Lower lobe of right lung (tissue), 2 donors: ENCODE measurements around the gene AMN1. TPM values are rescaled to one million over a fixed set of nuclear protein-coding genes. Genes with fewer than 3 reads are reported as not detected.

ENCODE experiments used
- ATAC-seq, 2 donors: fragments of 200-7000 bp; cut with Tn5 transposase; one replicate each; pipeline ENCODE4 v1.9.1; 2020 to 2022; ENCODE audit warnings: mild to moderate bottlenecking in 2 of 2, moderate library complexity in 2 of 2
- DNase-seq: peaks from one replicate; pipeline ENCODE4 v3.0.0-alpha.2; 2020
- H3K27ac ChIP-seq: fragments of 200-600 bp; one replicate; pipeline ENCODE4 v1.8.0; 2022
- H3K27me3 ChIP-seq: fragments of 200-600 bp; one replicate; pipeline ENCODE4 v1.8.0; 2022; ENCODE audit warnings: low read depth
- H3K36me3 ChIP-seq: fragments of 200-600 bp; one replicate; pipeline ENCODE4 v1.8.0; 2022; ENCODE audit warnings: mild to moderate bottlenecking
- H3K4me1 ChIP-seq: fragments of 200-600 bp; one replicate; pipeline ENCODE4 v1.8.0; 2022
- H3K4me3 ChIP-seq: fragments of 200-600 bp; one replicate; pipeline ENCODE4 v1.8.0; 2022; ENCODE audit warnings: mild to moderate bottlenecking
- H3K9me3 ChIP-seq: fragments of 200-600 bp; one replicate; pipeline ENCODE4 v1.8.0; 2022
- intact Hi-C: fragments of 100-400 bp; cut with DNase I; formaldehyde crosslinking; loops from one replicate; pipeline ENCODE4 v1.11.0; 2022
- total RNA-seq: library from RNA; stranded (reverse); fragmentation: NEBNext Ultra II Directional; extraction: Animal tissue kit (Norgen Biotek cat#: 25700); gene quantifications from one replicate; pipeline ENCODE4 v1.2.1, GENCODE V29; 2021
- TF ChIP-seq, protein P1 (sequence below): fragments of 200-600 bp; IDR thresholded peaks from one replicate; pipeline ENCODE4 v1.8.0; 2022; ENCODE audit warnings: antibody characterized with exemption, mild to moderate bottlenecking
- donor health status: DM: no; HTN: yes; CAD: no; lungs with severe emphysema.

Gene AMN1
- total RNA-seq, 1 donor from 2014 or later = 7.7 TPM

GRCh38 chr12:31663576-31663975, 65.2 kb downstream of the AMN1 start:
- H3K27ac ChIP-seq = no peak overlapping the region

DNA sequence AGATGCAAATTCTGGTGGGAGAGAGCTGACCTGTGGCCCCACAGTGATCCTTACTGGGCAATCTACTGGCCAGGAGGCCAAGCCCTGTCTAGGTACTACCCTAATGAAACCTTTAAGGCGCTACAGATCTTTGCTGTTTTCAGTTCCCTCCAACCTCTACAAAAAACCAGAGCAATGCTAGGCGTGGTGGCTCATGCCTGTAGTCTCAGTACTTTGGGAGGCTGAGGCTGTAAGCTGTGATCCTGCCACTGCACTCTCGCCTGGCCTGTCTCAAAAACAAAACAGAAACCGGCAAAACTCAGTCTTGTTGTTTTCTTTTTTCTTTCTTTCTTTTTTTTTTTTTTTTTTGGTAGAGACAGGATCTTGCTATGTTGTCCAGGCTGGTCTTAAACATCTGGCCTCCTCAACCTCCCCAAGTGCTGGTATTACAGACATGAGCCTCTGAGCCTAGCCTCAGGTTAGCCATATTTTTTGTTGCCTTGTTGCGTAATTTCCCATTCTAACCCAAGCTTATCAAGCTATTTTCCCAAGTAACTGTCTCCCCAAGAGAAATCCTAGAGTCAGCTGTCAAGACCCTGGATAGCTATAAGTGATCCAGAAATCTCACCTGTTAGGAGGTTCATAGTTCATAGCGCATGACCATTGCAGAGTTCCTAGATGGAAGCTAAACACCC, 66.5 kb downstream of the AMN1 start:
- DNase-seq (no peak), ATAC-seq (no peak)
- TF ChIP-seq, protein P1, sequence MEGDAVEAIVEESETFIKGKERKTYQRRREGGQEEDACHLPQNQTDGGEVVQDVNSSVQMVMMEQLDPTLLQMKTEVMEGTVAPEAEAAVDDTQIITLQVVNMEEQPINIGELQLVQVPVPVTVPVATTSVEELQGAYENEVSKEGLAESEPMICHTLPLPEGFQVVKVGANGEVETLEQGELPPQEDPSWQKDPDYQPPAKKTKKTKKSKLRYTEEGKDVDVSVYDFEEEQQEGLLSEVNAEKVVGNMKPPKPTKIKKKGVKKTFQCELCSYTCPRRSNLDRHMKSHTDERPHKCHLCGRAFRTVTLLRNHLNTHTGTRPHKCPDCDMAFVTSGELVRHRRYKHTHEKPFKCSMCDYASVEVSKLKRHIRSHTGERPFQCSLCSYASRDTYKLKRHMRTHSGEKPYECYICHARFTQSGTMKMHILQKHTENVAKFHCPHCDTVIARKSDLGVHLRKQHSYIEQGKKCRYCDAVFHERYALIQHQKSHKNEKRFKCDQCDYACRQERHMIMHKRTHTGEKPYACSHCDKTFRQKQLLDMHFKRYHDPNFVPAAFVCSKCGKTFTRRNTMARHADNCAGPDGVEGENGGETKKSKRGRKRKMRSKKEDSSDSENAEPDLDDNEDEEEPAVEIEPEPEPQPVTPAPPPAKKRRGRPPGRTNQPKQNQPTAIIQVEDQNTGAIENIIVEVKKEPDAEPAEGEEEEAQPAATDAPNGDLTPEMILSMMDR = no peak
- no peaks in the 10 kb centered on the region for H3K27me3 ChIP-seq
- H3K27ac ChIP-seq = no peak overlapping the region
- H3K9me3 ChIP-seq = no peaks in the 10 kb centered on the region
- no peak overlapping the region for H3K4me3 ChIP-seq
- intact Hi-C loops = no loop called here
- peaks cover 10% of the 10 kb centered on the region for H3K4me1 ChIP-seq
- no peaks in the 10 kb centered on the region for H3K36me3 ChIP-seq

More at GRCh38 chr12:31663576-31663975, 65.2 kb downstream of the AMN1 start:
- TF ChIP-seq, protein P1 = no peak
- intact Hi-C loops = no loop called here
- ATAC-seq (no peak), DNase-seq (no peak)
- Histone ChIP-seq H3K4me1 (peaks cover 7% of the 10 kb centered on the region), H3K4me3 (no peak overlapping the region), H3K9me3 (peaks cover 2% of the 10 kb centered on the region), H3K27me3 (no peaks in the 10 kb centered on the region), H3K36me3 (no peaks in the 10 kb centered on the region)

DNA sequence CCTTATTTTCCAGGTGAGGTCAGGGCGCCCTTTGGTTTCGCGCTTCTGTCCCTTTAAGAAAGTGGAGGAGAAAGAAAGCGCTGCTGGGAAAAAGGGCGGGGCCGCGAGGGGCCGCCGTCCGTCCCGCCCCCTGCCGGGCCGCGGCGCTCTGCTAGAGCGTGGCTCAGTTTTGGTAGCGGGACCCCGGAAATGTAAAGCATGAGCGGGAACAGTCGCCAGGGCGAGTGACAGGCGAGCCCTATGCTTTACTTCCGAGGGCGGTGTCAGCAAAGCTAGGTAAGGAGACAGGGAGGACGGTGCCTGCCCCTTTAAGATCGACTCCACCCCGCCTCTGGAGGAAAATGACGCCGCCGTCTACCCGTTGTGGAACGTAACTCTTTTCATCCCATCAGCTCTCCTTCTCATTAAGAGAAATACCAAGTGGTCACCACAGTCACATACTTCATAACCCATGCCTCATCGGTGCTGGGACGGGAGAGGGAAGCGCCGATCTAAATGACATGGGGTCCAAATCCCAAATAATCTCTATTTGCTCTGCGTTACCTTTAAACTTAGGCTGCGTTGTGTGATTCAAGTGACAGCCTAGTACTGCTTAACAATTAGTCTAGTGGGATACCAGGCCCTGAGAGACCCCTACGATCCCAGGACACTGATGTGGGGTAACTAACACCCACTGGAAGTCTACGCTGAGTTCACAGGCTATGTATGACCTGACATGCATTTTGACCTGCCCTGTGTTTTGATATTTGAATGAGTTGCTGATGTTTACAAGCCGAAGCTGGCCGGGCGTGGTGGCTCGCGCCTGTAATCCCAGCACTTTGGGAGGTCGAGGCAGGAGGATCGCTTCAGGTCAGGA, 69.5 kb downstream of the AMN1 start, which contains the start of gene ETFBKMT:
Gene ETFBKMT, plus strand, starts transcription at position 602 of the 856 bp plus-strand sequence. CDS start 2,266 bp downstream, outside the sequence.
- no peaks in the 10 kb centered on the region for H3K36me3 ChIP-seq
- peak; percentile 97 for ATAC-seq

GRCh38 chr12:31658471-31659086, 70.2 kb downstream of the AMN1 start:
- Histone ChIP-seq H3K27me3 (no peaks in the 10 kb centered on the region), H3K4me1 (peaks cover 13% of the 10 kb centered on the region), H3K4me3 (peak overlapping the region; percentile 71), H3K27ac (peak overlapping the region; percentile 94), H3K36me3 (no peaks in the 10 kb centered on the region), H3K9me3 (no peaks in the 10 kb centered on the region)
- ATAC-seq (peak in 1 of 2 donors; percentile 5), DNase-seq (no peak)
- TF ChIP-seq, protein P1 = no peak
- intact Hi-C loops = no loop called here

More for the DNA sequence above, 69.5 kb downstream of the AMN1 start, which contains the start of gene ETFBKMT:
- peak within 1 kb of the TSS; percentile 94 for H3K27ac ChIP-seq
- peak within 1 kb of the TSS; percentile 71 for H3K4me3 ChIP-seq
- H3K9me3 ChIP-seq = no peaks in the 10 kb centered on the region
- H3K4me1 ChIP-seq = peaks cover 10% of the 10 kb centered on the region
- intact Hi-C loops = no loop called here
- DNase-seq = peak; percentile 91
- TF ChIP-seq, protein P1 = peak; percentile 55
- H3K27me3 ChIP-seq = no peaks in the 10 kb centered on the region

DNA sequence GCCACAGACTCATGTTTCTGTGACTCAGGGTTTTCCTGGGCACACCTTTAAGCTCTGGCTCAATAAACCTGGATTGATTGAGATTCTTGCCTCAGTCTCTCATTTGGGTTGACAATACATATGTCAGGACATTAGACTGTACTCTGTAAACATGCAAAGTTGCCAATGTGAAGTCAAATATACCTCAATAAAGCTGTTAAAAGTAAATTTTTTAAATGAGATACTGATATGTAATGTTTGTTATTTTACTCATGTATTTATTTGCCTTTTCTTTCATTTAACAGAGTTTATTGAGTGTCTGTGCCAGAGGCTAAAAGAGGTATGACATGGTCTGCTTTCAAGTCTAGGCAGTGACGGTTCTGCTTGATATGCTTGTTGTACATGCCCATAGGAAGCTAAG, 73.0 kb downstream of the AMN1 start:
- Histone ChIP-seq H3K4me3 (no peak overlapping the region), H3K27me3 (no peaks in the 10 kb centered on the region), H3K9me3 (no peaks in the 10 kb centered on the region), H3K27ac (no peak overlapping the region), H3K36me3 (no peaks in the 10 kb centered on the region), H3K4me1 (peaks cover 24% of the 10 kb centered on the region)
- TF ChIP-seq, protein P1 = no peak
- intact Hi-C loops = no loop called here
- DNase-seq (no peak), ATAC-seq (no peak)
